Transverse colon (tissue), 4 donors: ENCODE measurements around the gene CYB5R4. TPM values are rescaled to one million over a fixed set of nuclear protein-coding genes. Genes with fewer than 3 reads are reported as not detected.

ENCODE experiments used
- DNase-seq: peaks from one replicate; pipeline ENCODE4 v3.0.0-alpha.2; 2019
- H3K27ac ChIP-seq, 4 donors: fragments of 200-600 bp; sonication (generic); 2 replicates each; pipeline ENCODE4 v1.5.1; 2016 to 2018; ENCODE audit warnings: inconsistent platforms in 4 of 4
- H3K27me3 ChIP-seq: fragments of 200-600 bp; sonication (generic); 2 replicates; pipeline ENCODE4 v1.5.1; 2017; ENCODE audit warnings: inconsistent platforms
- H3K36me3 ChIP-seq, 4 donors: fragments of 200-600 bp; sonication (generic); 2 replicates each; pipeline ENCODE4 v1.5.1; 2017 to 2019; ENCODE audit warnings: inconsistent platforms in 4 of 4
- H3K4me1 ChIP-seq, 4 donors: fragments of 200-600 bp; sonication (generic); 2 replicates each; pipeline ENCODE4 v1.5.1; 2017 to 2020; ENCODE audit warnings: inconsistent platforms in 4 of 4
- H3K4me3 ChIP-seq, 4 donors: fragments of 200-600 bp; sonication (generic); 1 replicate in 1 of 4; 2 replicates in 3 of 4; pipeline versions ENCODE4 v1.5.1 to v1.6.1; 2017 to 2019; ENCODE audit warnings: inconsistent platforms in 4 of 4
- H3K9me3 ChIP-seq, 2 donors: fragments of 200-600 bp; sonication (generic); 2 replicates each; pipeline ENCODE4 v1.5.1; 2017 to 2019; ENCODE audit warnings: inconsistent platforms in 2 of 2
- EP300 ChIP-seq: sonication (generic); formaldehyde crosslinking; IDR thresholded peaks from one replicate; pipeline ENCODE4 v1.6.1; 2017; ENCODE audit warnings: antibody characterized with exemption, low read depth
- POLR2A ChIP-seq: fragments of 450-650 bp; IDR thresholded peaks from one replicate; pipeline ENCODE4 v1.6.1; 2016; ENCODE audit warnings: antibody characterized with exemption, mild to moderate bottlenecking, moderate library complexity
- POLR2AphosphoS5 ChIP-seq, 3 donors: sonication (generic); formaldehyde crosslinking; IDR thresholded peaks; one replicate each; pipeline ENCODE4 v1.6.1; 2016; ENCODE audit warnings: antibody characterized with exemption in 3 of 3
- WGBS, 2 donors: methylation state at CpG; one replicate each; pipeline ENCODE4 v1.1.5; 2018; ENCODE audit warnings: low coverage in 1 of 2; 5-methylcytosine and 5-hydroxymethylcytosine counted together
- in situ Hi-C, 4 donors: fragments of 200-750 bp; cut with MboI; loops; one replicate each; pipeline versions ENCODE4 v1.15.0 to v1.15.1; 2017; ENCODE audit warnings: low sequenced_read_pairs in 3 of 4, low pct_ligation_motif_present in 1 of 4, low pct_unique_long_range_greater_than_20kb in 1 of 4
- intact Hi-C: fragments of 100-400 bp; cut with DNase I; formaldehyde crosslinking; loops from one replicate; pipeline ENCODE4 v1.15.1; 2023; ENCODE audit warnings: low total_unique reads
- total RNA-seq, 4 donors: library from RNA; depleted of rRNA; stranded (reverse); fragments of >200 nt; gene quantifications; one replicate each; pipeline ENCODE4 v1.1.0, GENCODE V29; 2016
- TF ChIP-seq, protein P1 (sequence below), 5 experiments: fragments of 200-600 bp in 3 of 5; fragments of 450-650 bp in 2 of 5; sonication (generic) in 3 of 5; IDR thresholded peaks; 1 replicate in 2 of 5; 2 replicates in 3 of 5; pipeline ENCODE4 v1.5.1; 2016 to 2017; ENCODE audit warnings: antibody characterized with exemption in 5 of 5, inconsistent platforms in 3 of 5, mild to moderate bottlenecking in 2 of 5, moderate library complexity in 1 of 5

CYB5R4 gene
- total RNA-seq, 4 donors from 2014 or later = 6.0 to 10.5 (median 8.4) TPM

DNA sequence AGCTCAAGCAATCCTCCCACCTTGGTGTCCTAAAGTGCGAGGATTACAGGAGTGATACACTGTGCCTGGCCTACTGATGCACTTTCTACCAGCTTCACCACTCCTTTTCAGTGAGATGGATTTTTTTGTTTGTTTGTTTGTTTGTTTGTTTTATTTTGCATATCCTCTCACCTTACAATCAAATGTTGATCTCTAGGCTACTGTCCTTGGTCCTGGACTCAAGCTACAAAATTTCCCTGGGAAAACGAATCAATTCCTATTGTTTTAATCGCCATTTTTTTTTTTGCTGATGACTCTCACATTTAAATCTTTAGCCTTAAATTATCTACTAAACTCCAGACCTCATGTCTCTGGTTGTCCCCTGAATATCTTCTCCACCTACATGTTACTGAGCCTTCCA is 9.9 kb upstream of the CYB5R4 start:
- H3K27ac ChIP-seq = no peak overlapping the region
- intact Hi-C loops (no loop called here), in situ Hi-C loops (no loop called here)
- no peak for TF ChIP-seq POLR2AphosphoS5 (IDR thresholded peaks at IDR 0.05)
- TF ChIP-seq EP300 = no peak
- TF ChIP-seq, protein P1, sequence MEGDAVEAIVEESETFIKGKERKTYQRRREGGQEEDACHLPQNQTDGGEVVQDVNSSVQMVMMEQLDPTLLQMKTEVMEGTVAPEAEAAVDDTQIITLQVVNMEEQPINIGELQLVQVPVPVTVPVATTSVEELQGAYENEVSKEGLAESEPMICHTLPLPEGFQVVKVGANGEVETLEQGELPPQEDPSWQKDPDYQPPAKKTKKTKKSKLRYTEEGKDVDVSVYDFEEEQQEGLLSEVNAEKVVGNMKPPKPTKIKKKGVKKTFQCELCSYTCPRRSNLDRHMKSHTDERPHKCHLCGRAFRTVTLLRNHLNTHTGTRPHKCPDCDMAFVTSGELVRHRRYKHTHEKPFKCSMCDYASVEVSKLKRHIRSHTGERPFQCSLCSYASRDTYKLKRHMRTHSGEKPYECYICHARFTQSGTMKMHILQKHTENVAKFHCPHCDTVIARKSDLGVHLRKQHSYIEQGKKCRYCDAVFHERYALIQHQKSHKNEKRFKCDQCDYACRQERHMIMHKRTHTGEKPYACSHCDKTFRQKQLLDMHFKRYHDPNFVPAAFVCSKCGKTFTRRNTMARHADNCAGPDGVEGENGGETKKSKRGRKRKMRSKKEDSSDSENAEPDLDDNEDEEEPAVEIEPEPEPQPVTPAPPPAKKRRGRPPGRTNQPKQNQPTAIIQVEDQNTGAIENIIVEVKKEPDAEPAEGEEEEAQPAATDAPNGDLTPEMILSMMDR (IDR thresholded peaks at IDR 0.05) = no peak
- no peak for TF ChIP-seq POLR2A
- H3K27me3 ChIP-seq = peaks cover 56% of the 10 kb centered on the region
- no peaks in the 10 kb centered on the region for H3K9me3 ChIP-seq
- no peak for DNase-seq
- H3K4me3 ChIP-seq = no peak overlapping the region
- WGBS, 2 donors = 63 to 71% methylated on average over 2 to 3 of the region's 3 CpGs
- peaks cover 0 to 15% (median 14%) of the 10 kb centered on the region in 4 donors for H3K4me1 ChIP-seq
- H3K36me3 ChIP-seq = no peaks in the 10 kb centered on the region

DNA sequence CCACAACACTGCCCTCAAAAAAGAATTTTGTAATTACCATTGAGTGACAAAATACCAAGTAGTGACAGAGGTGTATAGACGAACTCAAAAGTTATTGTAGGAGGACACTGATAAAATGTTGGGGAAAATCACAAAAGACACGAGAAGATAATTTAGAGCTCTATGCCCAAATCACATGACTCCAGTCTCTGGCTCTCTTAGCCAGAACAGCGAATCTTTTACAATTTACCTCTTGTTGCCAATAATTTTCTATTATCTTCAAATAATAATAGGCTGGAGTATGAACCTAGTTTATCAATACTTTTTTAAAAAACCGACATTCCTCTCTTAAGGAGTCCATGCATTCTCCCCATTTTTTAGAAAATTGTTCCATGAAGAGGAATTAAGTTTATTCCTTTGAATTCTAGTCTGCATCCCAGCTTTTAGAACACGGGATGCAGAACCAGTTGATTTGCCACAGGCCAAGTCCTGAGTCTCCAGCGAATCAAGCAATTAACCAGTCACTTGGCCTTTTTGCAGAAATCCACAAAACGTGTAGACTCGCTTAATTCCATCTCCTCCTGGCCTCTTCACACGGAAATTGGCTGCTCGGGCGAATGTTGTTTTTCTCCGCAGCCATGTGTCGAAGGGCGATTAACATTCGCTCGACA is 6.8 kb upstream of the CYB5R4 start:
- Histone ChIP-seq H3K4me1 (peaks cover 0 to 15% (median 14%) of the 10 kb centered on the region in 4 donors), H3K27me3 (peaks cover 62% of the 10 kb centered on the region), H3K4me3 (peak overlapping the region; percentile 18 to 46 (median 27)), H3K9me3 (no peaks in the 10 kb centered on the region), H3K27ac (no peak overlapping the region), H3K36me3 (no peaks in the 10 kb centered on the region)
- TF ChIP-seq POLR2A = no peak
- TF ChIP-seq, protein P1 (IDR thresholded peaks at IDR 0.05) = no peak
- no peak for TF ChIP-seq EP300
- TF ChIP-seq POLR2AphosphoS5 (IDR thresholded peaks at IDR 0.05) = no peak
- in situ Hi-C loops = no loop called here
- DNase-seq = no peak
- 18 to 39% methylated on average over 4 to 16 of the region's 16 CpGs for WGBS, 2 donors
- intact Hi-C loops = no loop called here

DNA sequence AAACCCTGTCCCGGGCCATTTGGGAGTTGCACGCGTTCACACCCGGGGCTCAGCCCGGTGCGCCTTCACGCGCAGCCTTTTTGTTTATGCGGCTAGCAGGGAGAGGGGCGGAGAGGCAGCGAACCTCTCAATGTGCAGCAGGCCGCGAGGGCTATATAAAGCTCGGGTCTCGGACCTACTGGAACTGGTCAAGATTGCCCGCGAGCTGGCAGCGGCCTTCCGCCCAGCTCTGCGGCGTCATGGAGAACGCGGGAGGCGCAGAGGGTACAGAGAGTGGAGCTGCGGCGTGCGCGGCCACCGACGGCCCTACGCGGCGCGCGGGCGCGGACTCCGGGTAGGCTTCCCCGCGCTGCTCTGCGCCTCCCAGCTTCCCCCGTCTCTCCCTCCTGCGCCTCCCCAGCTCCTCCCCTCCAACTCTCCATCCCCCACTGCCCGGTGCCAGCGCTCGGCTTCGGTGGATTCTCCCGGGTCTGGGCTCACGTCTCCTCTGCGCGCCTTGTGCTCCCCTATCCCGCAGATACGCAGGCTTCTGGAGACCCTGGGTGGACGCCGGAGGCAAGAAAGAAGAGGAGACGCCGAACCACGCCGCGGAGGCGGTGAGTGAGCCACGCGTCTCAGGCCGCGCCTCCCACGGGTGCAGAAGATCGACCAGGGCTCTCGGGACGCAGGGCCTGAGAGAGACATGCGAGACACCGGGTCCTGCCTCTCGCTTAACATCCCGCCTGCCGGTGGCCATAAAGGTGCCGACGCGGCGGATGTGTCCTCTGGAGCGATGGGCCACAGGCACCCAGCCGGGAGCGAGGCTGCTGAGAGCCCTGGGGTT is 6.1 kb upstream of the CYB5R4 start, which contains the start of gene RIPPLY2:
TSS of gene RIPPLY2 (plus strand) at position 183 of the 823 bp plus-strand sequence. CDS start at position 240, 57 bp downstream.
- Histone ChIP-seq H3K9me3 (no peaks in the 10 kb centered on the region), H3K4me1 (peaks cover 0 to 15% (median 14%) of the 10 kb centered on the region in 4 donors), H3K36me3 (no peaks in the 10 kb centered on the region), H3K27ac (no peak within 1 kb of the TSS), H3K4me3 (peak within 1 kb of the TSS; percentile 18 to 46 (median 27)), H3K27me3 (peaks cover 60% of the 10 kb centered on the region)
- peak; percentile 7 for DNase-seq
- intact Hi-C loops (no loop called here), in situ Hi-C loops (no loop called here)
- WGBS, 2 donors = 0 to 8% methylated on average over 3 to 64 of the region's 81 CpGs
- TF ChIP-seq EP300 = no peak

DNA sequence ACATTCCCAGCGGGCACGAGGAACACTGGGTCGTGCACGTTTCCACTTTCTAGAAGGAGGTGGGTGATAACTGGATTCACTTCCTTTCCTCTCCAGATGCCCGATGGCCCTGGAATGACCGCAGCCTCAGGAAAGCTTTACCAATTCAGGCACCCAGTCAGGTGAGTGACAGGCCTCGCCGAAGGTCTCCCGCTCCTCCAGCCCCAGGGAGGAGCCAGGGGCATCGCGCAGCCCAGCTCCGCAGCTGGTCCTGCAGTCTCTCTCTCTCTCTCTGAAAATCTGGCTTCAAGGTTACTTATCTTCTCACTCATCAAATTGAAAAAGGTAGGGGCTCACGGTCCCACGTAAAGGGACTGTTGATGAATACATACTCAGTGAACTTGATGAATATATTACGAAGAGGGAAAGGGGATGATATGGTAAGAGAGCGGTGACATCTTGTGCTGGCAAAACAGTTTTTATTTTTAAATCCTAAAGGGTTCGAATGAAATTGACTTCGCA is 5.4 kb upstream of the CYB5R4 start:
- Histone ChIP-seq H3K4me1 (peaks cover 4 to 19% (median 18%) of the 10 kb centered on the region in 4 donors), H3K9me3 (no peaks in the 10 kb centered on the region), H3K27ac (no peak overlapping the region), H3K27me3 (peaks cover 57% of the 10 kb centered on the region), H3K4me3 (peak overlapping the region in 3 of 4 donors; percentile 18 to 46 (median 36)), H3K36me3 (no peaks in the 10 kb centered on the region)
- intact Hi-C loops = no loop called here
- in situ Hi-C loops = no loop called here
- DNase-seq = no peak
- no peak for TF ChIP-seq EP300
- TF ChIP-seq POLR2A = no peak
- TF ChIP-seq, protein P1 (IDR thresholded peaks at IDR 0.05) = no peak
- TF ChIP-seq POLR2AphosphoS5 (IDR thresholded peaks at IDR 0.05) = no peak
- WGBS, 2 donors = 30 to 31% methylated on average over 6 to 18 of the region's 18 CpGs
